ENCODE data around the gene NAV2.

Gene NAV2

GRCh38 chr11:20050551-20051333 lies 338.1 kb downstream of the NAV2 start:
- no peak for DNase-seq

- DNase-seq, result no peak
These were observed 339.1 kb downstream of the NAV2 start for GRCh38 chr11:20051469-20052399.

- DNase-seq, result no peak
These were observed 340.9 kb downstream of the NAV2 start for GRCh38 chr11:20053572-20053971.

DNA sequence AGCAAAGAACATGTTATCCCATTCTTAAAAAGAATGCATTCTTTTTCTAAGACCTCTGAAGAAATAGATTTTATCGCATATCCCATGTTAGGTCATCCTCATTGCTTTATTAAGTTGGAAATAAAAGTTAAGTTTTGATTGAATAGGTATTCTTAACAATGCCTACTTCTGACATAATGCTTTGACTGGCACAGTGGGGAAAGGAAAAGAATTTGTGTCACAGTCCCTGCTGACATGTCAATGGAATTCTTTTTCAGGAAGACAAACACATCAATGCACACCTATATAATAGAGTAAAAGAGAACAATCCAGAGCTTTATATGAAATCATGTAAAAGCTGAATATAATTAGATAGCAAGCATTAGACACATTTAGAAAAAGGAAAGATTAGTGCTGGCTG lies 341.9 kb downstream of the NAV2 start:
- no peak for DNase-seq

GRCh38 chr11:20055312-20055711 lies 342.7 kb downstream of the NAV2 start:
- no peak for DNase-seq

DNA sequence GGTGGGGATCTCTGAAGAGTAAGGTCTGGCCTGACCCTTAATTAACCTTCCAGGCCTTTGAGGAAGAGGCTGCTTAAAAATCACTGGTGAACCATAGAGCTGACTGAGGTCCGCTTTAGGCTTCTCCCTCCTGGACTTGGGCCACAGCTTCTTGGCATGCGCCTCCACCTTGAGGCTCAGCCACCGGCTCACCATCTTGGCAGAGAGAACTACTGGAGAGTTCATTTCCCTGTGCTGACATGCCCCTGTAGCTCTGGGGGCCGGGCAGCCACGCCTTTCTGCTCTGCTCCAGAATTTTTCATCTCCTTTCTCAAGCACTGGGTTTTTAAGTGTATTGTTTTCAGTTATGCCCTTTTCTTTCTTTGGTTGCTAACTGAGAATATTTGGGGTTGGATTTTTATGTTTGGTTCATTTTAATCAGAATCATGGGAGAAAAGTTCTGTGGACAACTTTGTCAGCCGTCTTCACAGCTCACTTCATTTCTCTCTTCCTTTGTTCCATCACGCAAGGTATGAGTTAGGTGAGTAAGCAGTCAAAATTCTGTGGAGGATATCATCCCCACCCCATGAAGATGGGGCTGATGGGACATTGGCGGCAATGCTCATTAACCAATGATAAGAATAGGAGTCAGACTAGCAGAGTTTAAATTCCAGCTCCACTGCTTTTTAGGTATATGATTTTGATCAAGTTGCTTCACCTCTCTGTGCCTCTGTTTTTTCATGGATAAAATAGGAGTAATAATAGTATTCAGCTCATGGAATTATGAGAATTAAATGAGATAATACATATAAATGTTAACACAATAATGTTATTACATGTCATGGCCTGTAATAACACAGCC lies 343.7 kb downstream of the NAV2 start:
- no peak for DNase-seq

GRCh38 chr11:20056950-20057943 lies 344.6 kb downstream of the NAV2 start:
- no peak for DNase-seq

DNA sequence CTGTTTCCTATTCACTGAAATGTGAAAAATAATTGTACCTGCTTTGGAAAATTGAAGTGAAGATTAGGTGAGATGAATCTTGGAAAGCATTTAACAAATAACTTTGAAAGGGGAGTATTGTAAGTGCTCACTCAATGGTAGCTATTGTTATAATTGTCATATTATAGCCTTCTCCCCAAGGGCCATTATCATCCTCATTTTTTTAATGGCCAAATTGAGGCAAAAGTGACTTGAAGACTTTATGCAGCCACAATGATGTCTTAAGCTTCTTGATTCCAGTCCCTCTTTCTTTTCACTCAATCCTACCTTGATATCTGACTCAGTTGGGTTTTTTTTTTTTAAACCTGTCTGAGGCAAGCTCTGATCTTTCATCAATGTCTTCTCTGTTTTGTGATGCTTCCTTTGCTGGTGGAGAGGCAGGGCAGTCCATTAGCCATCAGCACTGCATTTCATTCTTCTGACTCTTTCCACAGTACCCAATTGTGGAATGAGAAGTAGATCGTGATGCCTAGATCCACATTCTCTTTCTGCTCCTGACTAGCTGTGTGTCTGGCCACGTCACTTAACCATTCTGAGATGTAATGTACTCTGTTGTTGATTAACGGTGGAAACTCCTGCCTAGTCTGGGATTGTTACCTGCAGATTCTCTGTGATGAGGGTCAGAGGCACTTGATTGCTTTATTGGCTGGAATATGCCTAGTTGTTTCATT lies 346.3 kb downstream of the NAV2 start:
- no peak for DNase-seq

GRCh38 chr11:20059587-20060021 lies 347.0 kb downstream of the NAV2 start:
- no peak for DNase-seq

- DNase-seq, result no peak
These were observed 347.5 kb downstream of the NAV2 start for GRCh38 chr11:20060181-20060580.

GRCh38 chr11:20060647-20061205 lies 348.1 kb downstream of the NAV2 start:
- DNase-seq, result no peak

DNA sequence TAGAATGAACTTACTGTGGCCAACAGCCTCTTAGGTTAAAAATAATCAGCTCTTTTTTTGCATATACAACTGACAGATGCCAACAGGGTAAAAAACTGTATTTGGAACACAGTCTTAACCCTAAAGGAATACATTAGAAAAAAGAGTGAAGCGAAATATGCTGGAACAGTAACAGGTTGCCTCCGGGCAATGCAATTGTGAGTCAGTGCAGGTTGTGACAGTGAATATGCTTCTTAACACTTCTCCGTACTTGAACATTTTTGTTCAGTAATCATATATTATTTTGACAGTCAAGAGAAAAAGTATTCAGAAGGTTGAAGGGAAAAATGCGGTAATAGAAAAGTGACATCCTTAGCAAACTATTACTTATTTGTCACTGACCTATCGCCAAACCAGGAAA lies 349.1 kb downstream of the NAV2 start:
- DNase-seq, result no peak

GRCh38 chr11:20064961-20065405 lies 352.3 kb downstream of the NAV2 start:
- DNase-seq, result no peak

GRCh38 chr11:20065406-20065805 lies 352.8 kb downstream of the NAV2 start:
- no peak for DNase-seq

GRCh38 chr11:20066013-20066782 lies 353.6 kb downstream of the NAV2 start:
- DNase-seq, result no peak

GRCh38 chr11:20066783-20067156 lies 354.1 kb downstream of the NAV2 start:
- DNase-seq, result no peak

- no peak for DNase-seq
These were observed 355.0 kb downstream of the NAV2 start for GRCh38 chr11:20067665-20068064.

DNA sequence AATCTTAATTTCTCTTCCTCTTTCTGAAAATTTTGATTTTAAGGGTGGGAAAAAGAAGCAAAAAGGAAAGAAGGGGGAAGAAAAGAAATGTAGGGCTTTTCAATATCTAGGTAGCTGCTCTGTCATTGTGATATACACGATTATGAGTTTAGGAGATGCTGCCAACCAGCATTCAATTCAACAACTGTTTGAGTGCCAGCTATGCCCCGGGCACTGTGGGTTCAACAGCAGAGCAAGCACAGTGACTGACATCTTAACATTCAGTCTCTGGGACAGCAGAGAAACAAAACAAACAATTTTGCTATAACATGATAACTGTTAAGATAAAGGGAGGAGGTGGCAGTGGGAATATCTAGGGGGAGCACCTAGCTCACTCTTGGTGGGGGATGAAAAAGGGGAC lies 356.1 kb downstream of the NAV2 start:
- DNase-seq, result no peak

DNA sequence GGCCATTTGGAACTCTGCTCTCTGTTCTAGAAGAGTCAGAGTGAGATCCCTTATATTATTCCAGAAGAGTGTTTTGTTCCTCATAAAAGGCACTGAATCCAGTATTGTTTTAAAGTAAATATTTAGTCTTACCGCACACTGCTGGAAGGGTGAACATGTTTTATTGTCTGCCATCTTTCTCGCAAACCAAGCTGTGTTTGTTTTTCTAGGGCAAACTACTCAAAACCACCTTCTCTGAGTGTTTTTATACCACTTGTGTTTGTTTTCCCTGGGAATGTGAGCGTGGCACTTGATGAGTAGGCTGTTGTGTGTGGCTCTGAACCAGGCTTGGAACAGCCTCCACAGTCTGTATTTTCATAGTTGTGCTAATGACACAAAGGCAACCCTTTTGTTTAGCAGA lies 357.8 kb downstream of the NAV2 start:
- DNase-seq, result no peak

DNA sequence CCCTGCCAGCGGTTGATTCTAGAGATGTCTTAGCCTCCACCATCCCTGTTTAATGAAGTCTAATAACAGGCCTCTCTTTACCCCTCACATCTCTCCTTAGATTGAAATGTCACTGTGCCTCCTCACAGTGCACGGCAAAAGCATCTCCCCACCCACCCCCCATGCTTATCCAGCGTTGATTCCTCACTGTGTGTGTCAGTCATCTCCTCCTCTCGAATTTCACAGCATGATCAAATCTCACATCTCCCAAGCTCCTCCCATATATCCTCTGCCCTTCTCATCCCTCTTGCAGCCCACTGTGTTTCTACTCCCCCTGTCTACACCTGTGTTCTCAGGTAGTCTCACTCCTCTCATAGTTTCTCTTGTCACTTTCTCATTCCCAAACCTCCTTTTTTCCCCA lies 363.0 kb downstream of the NAV2 start:
- no peak for DNase-seq

Measured in SIG-M5 (cell line).